ENCODE results near the gene NFATC2.

GRCh38 chr20:51416532-51417249, 125.8 kb downstream of the NFATC2 start:
- TF ChIP-seq CTCF (IDR thresholded peaks at IDR 0.05) (no peak), POLR2A (IDR thresholded peaks at IDR 0.05) (no peak)
